Gastrocnemius medialis (tissue), 4 donors: ENCODE measurements around the gene CYBA. TPM values are rescaled to one million over a fixed set of nuclear protein-coding genes. Genes with fewer than 3 reads are reported as not detected.
A peak's percentile ranks its signal among the peaks of the same experiment; 100 is the strongest.

Experiments
- ATAC-seq, 2 donors: fragments of 150-250 bp; one replicate each; pipeline ENCODE4 v1.9.1; 2016
- DNase-seq, 2 donors: peaks; one replicate each; pipeline ENCODE4 v3.0.0-alpha.2; 2019
- H3K27ac ChIP-seq, 4 donors: fragments of 200-600 bp; sonication (generic); 1 replicate in 1 of 4; 2 replicates in 3 of 4; pipeline ENCODE4 v1.5.1; 2016 to 2018; ENCODE audit warnings: mild to moderate bottlenecking in 2 of 4, moderate library complexity in 1 of 4
- H3K27me3 ChIP-seq, 3 donors: fragments of 200-600 bp; sonication (generic) in 2 of 3; 1 replicate in 1 of 3; 2 replicates in 2 of 3; pipeline versions ENCODE4 v1.5.1 to v1.6.0; 2016 to 2019; ENCODE audit warnings: mild to moderate bottlenecking in 1 of 3, moderate library complexity in 1 of 3
- H3K36me3 ChIP-seq, 2 donors: fragments of 200-600 bp; sonication (generic) in 1 of 2; one replicate each; pipeline ENCODE4 v1.5.1; 2017 to 2018
- H3K4me1 ChIP-seq, 2 donors: fragments of 200-600 bp; sonication (generic) in 1 of 2; one replicate each; pipeline ENCODE4 v1.5.1; 2016 to 2017; ENCODE audit warnings: mild to moderate bottlenecking in 2 of 2
- H3K4me3 ChIP-seq, 4 donors: fragments of 200-600 bp; sonication (generic) in 3 of 4; 1 replicate in 1 of 4; 2 replicates in 3 of 4; pipeline ENCODE4 v1.5.1; 2016 to 2019; ENCODE audit warnings: mild to moderate bottlenecking in 2 of 4
- H3K9me3 ChIP-seq, 3 donors: fragments of 200-600 bp; sonication (generic) in 2 of 3; 1 replicate in 1 of 3; 2 replicates in 2 of 3; pipeline ENCODE4 v1.5.1; 2016 to 2019
- CTCF ChIP-seq, 5 experiments: fragments of 450-650 bp in 3 of 5; fragments of 200-600 bp in 2 of 5; sonication (generic) in 2 of 5; IDR thresholded peaks in 4 of 5; conservative IDR thresholded peaks in 1 of 5; 1 replicate in 4 of 5; 2 replicates in 1 of 5; pipeline ENCODE4 v1.5.1; 2016 to 2019; ENCODE audit warnings: antibody characterized with exemption in 5 of 5, mild to moderate bottlenecking in 3 of 5, moderate library complexity in 3 of 5
- POLR2A ChIP-seq, 2 donors: fragments of 450-650 bp; IDR thresholded peaks; one replicate each; pipeline ENCODE4 v1.6.1; 2017; ENCODE audit warnings: antibody characterized with exemption in 2 of 2, mild to moderate bottlenecking in 2 of 2, moderate library complexity in 2 of 2
- in situ Hi-C, 4 donors: fragments of 200-750 bp; cut with MboI; loops; one replicate each; pipeline versions ENCODE4 v1.15.0 to v1.8.0; 2017; ENCODE audit warnings: low sequenced_read_pairs in 4 of 4
- intact Hi-C: fragments of 100-400 bp; cut with DNase I; formaldehyde crosslinking; loops from one replicate; pipeline ENCODE4 v1.15.1; 2023; ENCODE audit warnings: low total_unique reads
- total RNA-seq, 4 donors: library from RNA; depleted of rRNA; stranded (reverse); fragments of >200 nt; gene quantifications; one replicate each; pipeline versions ENCODE4 v1.1.0 to v1.2.3, GENCODE V29; 2016

The CYBA gene
- total RNA-seq, 4 donors from 2014 or later: 5.1 to 33.2 (median 28.7) TPM

- no peaks in the 10 kb centered on the region for H3K36me3 ChIP-seq
- ATAC-seq (no peak), DNase-seq (no peak)
- in situ Hi-C loops: no loop called here
- no peaks in the 10 kb centered on the region for H3K9me3 ChIP-seq
- H3K4me1 ChIP-seq: no peaks in the 10 kb centered on the region
- no peak within 1 kb of the TSS for H3K27ac ChIP-seq
- intact Hi-C loops: no loop called here
- TF ChIP-seq POLR2A (IDR thresholded peaks at IDR 0.05) (no peak), CTCF (IDR thresholded peaks at IDR 0.05 in 4 of 5, conservative IDR thresholded peaks at IDR 0.05 in 1 of 5) (no peak)
- peaks cover 30 to 40% (median 37%) of the 10 kb centered on the region in 3 donors for H3K27me3 ChIP-seq
- H3K4me3 ChIP-seq: no peak within 1 kb of the TSS
Measured at GRCh38 chr16:88638323-88639230, 12.3 kb downstream of the CYBA start, which contains the start of gene IL17C. Gene IL17C, plus strand, starts transcription at chr16:88638572. Its CDS starts 70 bp downstream, at chr16:88638642.

GRCh38 chr16:88636488-88637265 lies 14.2 kb downstream of the CYBA start:
- Histone ChIP-seq H3K9me3 (no peaks in the 10 kb centered on the region), H3K4me3 (no peak overlapping the region), H3K27me3 (peaks cover 30 to 40% (median 37%) of the 10 kb centered on the region in 3 donors), H3K36me3 (peaks cover 0 to 10% of the 10 kb centered on the region in 2 donors), H3K4me1 (no peaks in the 10 kb centered on the region), H3K27ac (no peak overlapping the region)
- no peak for ATAC-seq
- no peak for DNase-seq
- intact Hi-C loops (no loop called here), in situ Hi-C loops (no loop called here)
- TF ChIP-seq POLR2A (IDR thresholded peaks at IDR 0.05) (no peak), CTCF (IDR thresholded peaks at IDR 0.05 in 4 of 5, conservative IDR thresholded peaks at IDR 0.05 in 1 of 5) (no peak)

- Histone ChIP-seq H3K27ac (no peak overlapping the region), H3K4me3 (no peak overlapping the region), H3K36me3 (peaks cover 0 to 19% of the 10 kb centered on the region in 2 donors), H3K9me3 (no peaks in the 10 kb centered on the region), H3K4me1 (no peaks in the 10 kb centered on the region), H3K27me3 (peaks cover 28 to 35% (median 33%) of the 10 kb centered on the region in 3 donors)
- TF ChIP-seq POLR2A (IDR thresholded peaks at IDR 0.05) (no peak), CTCF (IDR thresholded peaks at IDR 0.05 in 4 of 5, conservative IDR thresholded peaks at IDR 0.05 in 1 of 5) (no peak)
- intact Hi-C loops (no loop called here), in situ Hi-C loops (no loop called here)
- ATAC-seq (no peak), DNase-seq (no peak)
Measured at GRCh38 chr16:88635671-88636319, 15.1 kb downstream of the CYBA start.

GRCh38 chr16:88634994-88635670 lies 15.7 kb downstream of the CYBA start:
- in situ Hi-C loops (no loop called here), intact Hi-C loops (no loop called here)
- Histone ChIP-seq H3K4me1 (no peaks in the 10 kb centered on the region), H3K36me3 (peaks cover 0 to 24% of the 10 kb centered on the region in 2 donors), H3K9me3 (no peaks in the 10 kb centered on the region), H3K4me3 (peak overlapping the region; percentile 28 to 45 (median 38)), H3K27me3 (peaks cover 24 to 29% (median 28%) of the 10 kb centered on the region in 3 donors), H3K27ac (no peak overlapping the region)
- ATAC-seq (no peak), DNase-seq (no peak)
- TF ChIP-seq POLR2A (IDR thresholded peaks at IDR 0.05): no peak
- no peak for TF ChIP-seq CTCF (IDR thresholded peaks at IDR 0.05 in 4 of 5, conservative IDR thresholded peaks at IDR 0.05 in 1 of 5)
